Lung (tissue), 12 donors: ENCODE data around the gene DIS3L. TPM values are rescaled to one million over a fixed set of nuclear protein-coding genes. Genes with fewer than 3 reads are reported as not detected.

Experiments used
- ATAC-seq: fragments of 200-7000 bp; cut with Tn5 transposase; one replicate; pipeline ENCODE4 v1.9.1; 2020; ENCODE audit warnings: moderate number of reproducible peaks; ENCODE audit not compliant: insufficient read depth, low FRiP score
- DNase-seq, 3 donors: peaks; one replicate each; pipeline ENCODE4 v3.0.0-alpha.2; 2013 to 2017
- H3K27ac ChIP-seq, 2 donors: one replicate each; pipeline ENCODE4 v1.5.1; 2013; ENCODE audit warnings: mild to moderate bottlenecking in 2 of 2, moderate library complexity in 2 of 2, control low read depth in 1 of 2, inconsistent platforms in 1 of 2, low read depth in 1 of 2, low read length in 1 of 2
- H3K27me3 ChIP-seq, 3 donors: one replicate each; pipeline ENCODE4 v1.5.1; 2013; ENCODE audit warnings: low read length in 2 of 3; ENCODE audit not compliant: control insufficient read depth in 3 of 3, insufficient read depth in 3 of 3
- H3K36me3 ChIP-seq, 4 donors: one replicate each; pipeline ENCODE4 v1.5.1; 2013; ENCODE audit warnings: low read length in 4 of 4, mild to moderate bottlenecking in 1 of 4, moderate library complexity in 1 of 4; ENCODE audit not compliant: control insufficient read depth in 4 of 4, insufficient read depth in 4 of 4
- H3K4me1 ChIP-seq, 5 donors: one replicate each; pipeline ENCODE4 v1.5.1; 2013; ENCODE audit warnings: low read length in 5 of 5, mild to moderate bottlenecking in 2 of 5, moderate library complexity in 1 of 5; ENCODE audit not compliant: control insufficient read depth in 5 of 5, insufficient read depth in 5 of 5
- H3K4me3 ChIP-seq: one replicate; pipeline ENCODE4 v1.5.1; 2013; ENCODE audit warnings: mild to moderate bottlenecking, control low read depth, moderate library complexity
- H3K9ac ChIP-seq, 2 donors: one replicate each; pipeline ENCODE4 v1.5.1; 2013; ENCODE audit warnings: low read length in 2 of 2, control low read depth in 1 of 2; ENCODE audit not compliant: insufficient read depth in 1 of 2
- H3K9me3 ChIP-seq, 4 donors: one replicate each; pipeline ENCODE4 v1.5.1; 2013; ENCODE audit warnings: low read length in 3 of 4, mild to moderate bottlenecking in 1 of 4, moderate library complexity in 1 of 4; ENCODE audit not compliant: control insufficient read depth in 4 of 4, insufficient read depth in 3 of 4
- WGBS, 2 donors: extraction: QIAGEN DNeasy Blood & Tissue Kit; methylation state at CpG; one replicate each; pipeline ENCODE4 v1.1.7; 2013; 5-methylcytosine and 5-hydroxymethylcytosine counted together
- polyA plus RNA-seq, 2 donors: library from polyadenylated mRNA; stranded (reverse); fragments of 200-250 nt; gene quantifications; one replicate each; pipeline ENCODE4 v1.2.1, GENCODE V29; 2013
- total RNA-seq, 2 donors: library from RNA; depleted of rRNA in 1 of 2; stranded (reverse); fragments of >200 nt in 1 of 2; gene quantifications; one replicate each; pipeline ENCODE4 v1.2.1, GENCODE V29; 2014 to 2021
- TF ChIP-seq, protein P1 (sequence below): IDR thresholded peaks from 2 replicates; pipeline ENCODE4 v1.5.1; 2012; ENCODE audit warnings: mild to moderate bottlenecking; ENCODE audit errors: control extremely low read depth, extremely low read depth
- donor health status: control.
- donor health status: control.
- donor health status: Bipolar disorder and iron deficiency.
- donor health status: healthy.
- donor health status: DM: yes; HTN: yes; CAD: no.

DIS3L gene
- total and polyA plus RNA-seq, 4 donors = 8.0 to 43.7 (median 20.3) TPM

DNA sequence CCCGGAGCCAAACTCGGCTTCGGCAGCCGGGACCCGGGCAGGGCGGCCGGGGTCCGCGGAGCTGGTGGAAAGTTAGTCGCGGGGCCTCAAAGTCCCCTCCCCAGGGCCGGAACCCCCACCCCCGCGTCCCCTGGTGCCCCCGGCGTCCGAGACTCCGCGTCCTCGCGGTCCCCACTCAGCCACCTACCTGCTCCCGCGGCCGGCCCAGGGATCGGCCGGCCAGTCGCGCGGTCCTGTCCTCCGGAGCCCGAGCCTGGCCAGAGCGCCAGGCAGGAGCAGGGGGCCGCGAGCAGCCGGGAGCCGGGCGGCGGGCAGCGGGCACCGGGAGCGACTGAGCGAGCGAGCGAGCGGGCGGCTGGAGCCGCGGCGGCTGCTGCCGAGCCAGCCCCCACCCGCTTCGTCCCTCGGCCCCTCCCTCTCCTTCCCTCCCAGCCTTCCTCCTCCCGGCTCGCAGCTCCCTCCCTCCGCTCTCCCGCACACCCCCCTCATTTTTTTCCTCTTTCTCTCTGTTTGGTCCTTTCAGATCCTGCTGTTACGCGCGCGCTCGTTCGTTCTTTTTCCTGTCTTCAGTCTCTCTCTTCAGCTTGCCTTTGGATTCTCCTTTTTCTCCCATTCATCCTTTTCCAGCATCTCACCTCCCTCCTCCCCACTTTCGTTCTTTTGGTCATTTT, 39.8 kb upstream of the DIS3L start, which contains the start of gene MEGF11:
TSS of gene MEGF11 (minus strand) at position 333 of the 671 bp plus-strand sequence. CDS start 125,347 bp downstream, outside the sequence.
- peak; percentile 44 to 67 (median 50) for DNase-seq
- H3K27me3 ChIP-seq = peaks cover 0 to 70% (median 60%) of the 10 kb centered on the region in 3 donors
- H3K4me1 ChIP-seq = peaks cover 0 to 32% (median 8%) of the 10 kb centered on the region in 5 donors
- H3K9me3 ChIP-seq = no peaks in the 10 kb centered on the region
- 0 to 1% methylated on average over 40 to 64 of the region's 64 CpGs for WGBS, 2 donors
- peak; percentile 32 for ATAC-seq
- peak within 1 kb of the TSS; percentile 16 for H3K4me3 ChIP-seq
- TF ChIP-seq, protein P1, sequence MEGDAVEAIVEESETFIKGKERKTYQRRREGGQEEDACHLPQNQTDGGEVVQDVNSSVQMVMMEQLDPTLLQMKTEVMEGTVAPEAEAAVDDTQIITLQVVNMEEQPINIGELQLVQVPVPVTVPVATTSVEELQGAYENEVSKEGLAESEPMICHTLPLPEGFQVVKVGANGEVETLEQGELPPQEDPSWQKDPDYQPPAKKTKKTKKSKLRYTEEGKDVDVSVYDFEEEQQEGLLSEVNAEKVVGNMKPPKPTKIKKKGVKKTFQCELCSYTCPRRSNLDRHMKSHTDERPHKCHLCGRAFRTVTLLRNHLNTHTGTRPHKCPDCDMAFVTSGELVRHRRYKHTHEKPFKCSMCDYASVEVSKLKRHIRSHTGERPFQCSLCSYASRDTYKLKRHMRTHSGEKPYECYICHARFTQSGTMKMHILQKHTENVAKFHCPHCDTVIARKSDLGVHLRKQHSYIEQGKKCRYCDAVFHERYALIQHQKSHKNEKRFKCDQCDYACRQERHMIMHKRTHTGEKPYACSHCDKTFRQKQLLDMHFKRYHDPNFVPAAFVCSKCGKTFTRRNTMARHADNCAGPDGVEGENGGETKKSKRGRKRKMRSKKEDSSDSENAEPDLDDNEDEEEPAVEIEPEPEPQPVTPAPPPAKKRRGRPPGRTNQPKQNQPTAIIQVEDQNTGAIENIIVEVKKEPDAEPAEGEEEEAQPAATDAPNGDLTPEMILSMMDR = no peak
- no peaks in the 10 kb centered on the region for H3K36me3 ChIP-seq
- no peak within 1 kb of the TSS for H3K27ac ChIP-seq
- peak within 1 kb of the TSS in 1 of 2 donors; percentile 28 for H3K9ac ChIP-seq

DNA sequence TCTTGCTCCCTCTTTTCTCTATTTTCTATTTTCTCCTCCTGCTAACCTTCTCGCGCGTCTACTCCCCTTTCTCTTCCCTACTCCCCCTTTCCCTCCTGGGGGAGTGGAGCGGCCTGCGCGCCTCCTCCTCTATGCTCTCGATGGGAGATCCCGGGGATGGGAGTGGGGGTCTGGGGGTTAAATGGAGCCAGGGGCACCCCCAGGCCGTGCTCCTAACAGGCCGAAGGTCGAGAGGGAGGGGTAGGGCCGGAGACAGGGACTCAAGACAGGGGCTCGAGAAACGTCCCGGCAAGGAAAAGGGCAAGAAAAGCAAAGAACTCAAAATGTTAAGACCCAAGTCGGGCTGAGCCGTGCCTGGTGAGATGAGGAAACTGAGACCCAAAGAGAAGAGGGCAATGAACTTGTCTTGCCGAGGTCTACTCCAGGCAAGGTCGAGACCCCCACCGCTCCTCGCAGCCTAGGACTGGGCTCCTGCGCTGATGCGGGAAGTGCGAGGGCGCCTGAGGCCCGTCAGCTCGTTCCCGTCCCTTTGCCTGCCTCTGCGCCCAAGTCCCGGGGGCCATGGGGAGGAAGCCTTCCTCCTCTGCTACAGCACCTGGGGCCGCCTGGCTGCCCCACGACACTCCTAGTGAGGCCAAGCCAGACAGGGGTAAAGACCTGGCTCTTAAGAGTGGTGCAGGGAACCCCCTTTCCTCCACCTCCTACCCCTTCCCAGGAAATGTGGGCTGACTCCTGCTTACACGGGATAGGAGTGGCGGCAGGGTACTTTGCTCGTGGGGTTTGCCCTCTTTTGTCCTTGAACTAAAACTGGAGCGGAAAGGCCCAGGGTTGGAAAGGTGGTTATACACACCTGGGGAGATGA, 39.0 kb upstream of the DIS3L start:
- Histone ChIP-seq H3K4me3 (no peak overlapping the region), H3K36me3 (no peaks in the 10 kb centered on the region), H3K9ac (peak overlapping the region in 1 of 2 donors; percentile 28), H3K27me3 (peaks cover 0 to 70% (median 61%) of the 10 kb centered on the region in 3 donors), H3K4me1 (peaks cover 0 to 29% (median 8%) of the 10 kb centered on the region in 5 donors), H3K9me3 (no peaks in the 10 kb centered on the region), H3K27ac (no peak overlapping the region)
- TF ChIP-seq, protein P1 = no peak
- ATAC-seq (no peak), DNase-seq (no peak)
- WGBS, 2 donors = 6 to 17% methylated on average over 36 of the region's 36 CpGs

DNA sequence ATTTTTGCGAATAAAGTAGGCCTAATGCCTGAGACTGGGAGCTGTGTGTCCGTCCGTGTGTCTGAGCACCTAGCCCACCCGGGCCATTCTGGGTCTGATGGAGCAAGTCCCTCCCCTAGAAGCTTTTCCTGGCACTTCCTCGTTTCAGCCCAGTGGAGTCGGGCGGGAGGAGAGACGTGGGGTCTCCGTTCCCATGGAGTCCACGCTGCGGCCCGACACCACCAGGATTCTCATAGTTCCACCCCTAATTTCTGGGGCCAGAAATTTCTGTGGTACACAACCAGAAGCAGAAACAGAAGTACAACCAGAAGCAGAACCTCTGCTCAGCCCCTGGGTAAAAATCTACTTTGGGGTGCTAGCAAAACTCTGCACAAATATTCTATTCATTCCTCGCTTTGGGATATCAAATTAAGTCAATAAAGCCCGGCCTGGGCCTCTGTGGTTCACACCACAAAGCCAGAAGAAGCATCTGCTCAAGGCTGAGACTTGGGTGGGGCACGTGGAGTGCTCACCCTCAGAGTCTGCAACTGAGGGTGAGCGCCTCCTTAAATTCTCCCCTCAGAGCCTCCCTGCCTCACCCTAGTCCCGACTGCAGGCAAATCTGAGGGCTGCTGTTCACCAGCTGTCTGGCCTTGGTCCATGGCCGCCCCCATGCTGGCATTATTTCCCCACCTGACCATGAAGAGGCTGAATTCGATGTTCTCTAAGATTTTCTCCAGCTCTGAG, 38.3 kb upstream of the DIS3L start:
- ATAC-seq = no peak
- Histone ChIP-seq H3K36me3 (no peaks in the 10 kb centered on the region), H3K4me3 (no peak overlapping the region), H3K27me3 (peaks cover 0 to 65% (median 61%) of the 10 kb centered on the region in 3 donors), H3K27ac (no peak overlapping the region), H3K4me1 (peaks cover 0 to 29% (median 8%) of the 10 kb centered on the region in 5 donors), H3K9me3 (no peaks in the 10 kb centered on the region), H3K9ac (no peak overlapping the region)
- 25 to 57% methylated on average over 19 of the region's 19 CpGs for WGBS, 2 donors
- TF ChIP-seq, protein P1 = no peak
- no peak for DNase-seq
